Subcutaneous abdominal adipose tissue (tissue), 5 donors: ENCODE measurements around the gene GOLGA8H.
A peak's percentile ranks its signal among the peaks of the same experiment; 100 is the strongest.
"Not testable (repeated sequence)": the region's sequence is repeated elsewhere in the genome, so short reads cannot be mapped to it uniquely, and the experiment has no call there.

Source experiments
- H3K27ac ChIP-seq: one replicate; pipeline ENCODE4 v1.7.0; 2013; ENCODE audit warnings: low read depth, mild to moderate bottlenecking, inconsistent platforms, low read length, moderate library complexity
- H3K27me3 ChIP-seq, 5 donors: one replicate each; pipeline ENCODE4 v1.7.0; 2013; ENCODE audit warnings: low read length in 5 of 5, inconsistent platforms in 1 of 5; ENCODE audit not compliant: control insufficient read depth in 5 of 5, insufficient read depth in 4 of 5
- H3K36me3 ChIP-seq, 5 donors: one replicate each; pipeline ENCODE4 v1.7.0; 2013; ENCODE audit warnings: low read length in 5 of 5; ENCODE audit not compliant: control insufficient read depth in 5 of 5, insufficient read depth in 5 of 5
- H3K4me1 ChIP-seq, 5 donors: one replicate each; pipeline ENCODE4 v1.7.0; 2013; ENCODE audit warnings: low read length in 5 of 5, mild to moderate bottlenecking in 3 of 5, moderate library complexity in 1 of 5; ENCODE audit not compliant: control insufficient read depth in 5 of 5, insufficient read depth in 5 of 5
- H3K4me3 ChIP-seq, 5 donors: one replicate each; pipeline ENCODE4 v1.7.0; 2013; ENCODE audit warnings: low read length in 5 of 5, low read depth in 1 of 5
- H3K9ac ChIP-seq, 5 donors: one replicate each; pipeline ENCODE4 v1.7.0; 2013; ENCODE audit warnings: low read length in 5 of 5, mild to moderate bottlenecking in 4 of 5, moderate library complexity in 3 of 5
- H3K9me3 ChIP-seq, 5 donors: one replicate each; pipeline ENCODE4 v1.7.0; 2013; ENCODE audit warnings: low read length in 5 of 5; ENCODE audit not compliant: control insufficient read depth in 5 of 5
- donor health status: healthy.
- donor health status: healthy.
- donor health status: healthy.
- donor health status: healthy.
- donor health status: healthy.

Gene GOLGA8H

GRCh38 chr15:30603796-30604195, at the start of gene GOLGA8H:
GOLGA8H (plus strand) TSS chr15:30604028; CDS start chr15:30604126, 98 bp downstream.
- H3K9me3 ChIP-seq, H3K27ac ChIP-seq, H3K36me3 ChIP-seq, H3K4me1 ChIP-seq, H3K4me3 ChIP-seq, H3K27me3 ChIP-seq, H3K9ac ChIP-seq: not testable (repeated sequence)

- H3K36me3 ChIP-seq, H3K27ac ChIP-seq, H3K4me1 ChIP-seq, H3K9me3 ChIP-seq, H3K9ac ChIP-seq, H3K27me3 ChIP-seq, H3K4me3 ChIP-seq: not testable (repeated sequence)
Measured at GRCh38 chr15:30566949-30567348, 36.9 kb upstream of the GOLGA8H start.

GRCh38 chr15:30573012-30573491, 30.8 kb upstream of the GOLGA8H start:
- not testable (repeated sequence) for H3K4me1 ChIP-seq, H3K4me3 ChIP-seq, H3K9me3 ChIP-seq, H3K36me3 ChIP-seq, H3K27ac ChIP-seq, H3K27me3 ChIP-seq, H3K9ac ChIP-seq

- H3K36me3 ChIP-seq, H3K4me1 ChIP-seq, H3K27me3 ChIP-seq, H3K27ac ChIP-seq, H3K9ac ChIP-seq, H3K9me3 ChIP-seq, H3K4me3 ChIP-seq: not testable (repeated sequence)
Measured at GRCh38 chr15:30579394-30579970, 24.3 kb upstream of the GOLGA8H start.

GRCh38 chr15:30580716-30581115, 23.1 kb upstream of the GOLGA8H start:
- H3K9ac ChIP-seq, H3K4me3 ChIP-seq, H3K4me1 ChIP-seq, H3K9me3 ChIP-seq, H3K27me3 ChIP-seq, H3K36me3 ChIP-seq, H3K27ac ChIP-seq: not testable (repeated sequence)

GRCh38 chr15:30598953-30599352, 4.9 kb upstream of the GOLGA8H start:
- not testable (repeated sequence) for H3K27ac ChIP-seq, H3K4me1 ChIP-seq, H3K9me3 ChIP-seq, H3K4me3 ChIP-seq, H3K27me3 ChIP-seq, H3K9ac ChIP-seq, H3K36me3 ChIP-seq

GRCh38 chr15:30612271-30612670, 8.4 kb downstream of the GOLGA8H start:
- not testable (repeated sequence) for H3K27ac ChIP-seq, H3K9ac ChIP-seq, H3K27me3 ChIP-seq, H3K36me3 ChIP-seq, H3K4me3 ChIP-seq, H3K4me1 ChIP-seq, H3K9me3 ChIP-seq

- not testable (repeated sequence) for H3K27ac ChIP-seq, H3K4me3 ChIP-seq, H3K9ac ChIP-seq, H3K4me1 ChIP-seq, H3K36me3 ChIP-seq, H3K9me3 ChIP-seq, H3K27me3 ChIP-seq
Measured at GRCh38 chr15:30621342-30621741, 17.5 kb downstream of the GOLGA8H start.

GRCh38 chr15:30625436-30626193, 21.8 kb downstream of the GOLGA8H start, which contains the start of gene ARHGAP11B:
ARHGAP11B (plus strand) TSS chr15:30626128.
- H3K4me1 ChIP-seq, H3K36me3 ChIP-seq, H3K9me3 ChIP-seq, H3K27me3 ChIP-seq: not testable (repeated sequence)
- peak within 1 kb of the TSS; percentile 90 for H3K27ac ChIP-seq
- peak within 1 kb of the TSS; percentile 69 to 87 (median 79) for H3K4me3 ChIP-seq
- H3K9ac ChIP-seq: peak within 1 kb of the TSS; percentile 48 to 82 (median 61)

- H3K4me1 ChIP-seq, H3K9me3 ChIP-seq, H3K36me3 ChIP-seq, H3K27me3 ChIP-seq: not testable (repeated sequence)
- Histone ChIP-seq H3K4me3 (peak overlapping the region; percentile 57 to 81 (median 74)), H3K27ac (peak overlapping the region; percentile 90), H3K9ac (peak overlapping the region in 3 of 5 donors; percentile 61 to 82 (median 71))
Measured at GRCh38 chr15:30626194-30626565, 22.4 kb downstream of the GOLGA8H start.
